HG03135 (cell line): ENCODE results near the gene CIP2A.

ENCODE experiments used
- ATAC-seq: cut with Tn5 transposase; IDR thresholded peaks from one replicate; pipeline ENCODE4 v1.9.1; 2021; ENCODE audit warnings: mild to moderate bottlenecking, moderate library complexity; ENCODE audit not compliant: unreplicated experiment

The CIP2A gene

GRCh38 chr3:108512671-108513070 is 76.6 kb downstream of the CIP2A start:
- ATAC-seq = no peak

GRCh38 chr3:108511490-108511889 is 77.7 kb downstream of the CIP2A start:
- no peak for ATAC-seq

- no peak for ATAC-seq
Measured at GRCh38 chr3:108511055-108511454, 78.2 kb downstream of the CIP2A start.

DNA sequence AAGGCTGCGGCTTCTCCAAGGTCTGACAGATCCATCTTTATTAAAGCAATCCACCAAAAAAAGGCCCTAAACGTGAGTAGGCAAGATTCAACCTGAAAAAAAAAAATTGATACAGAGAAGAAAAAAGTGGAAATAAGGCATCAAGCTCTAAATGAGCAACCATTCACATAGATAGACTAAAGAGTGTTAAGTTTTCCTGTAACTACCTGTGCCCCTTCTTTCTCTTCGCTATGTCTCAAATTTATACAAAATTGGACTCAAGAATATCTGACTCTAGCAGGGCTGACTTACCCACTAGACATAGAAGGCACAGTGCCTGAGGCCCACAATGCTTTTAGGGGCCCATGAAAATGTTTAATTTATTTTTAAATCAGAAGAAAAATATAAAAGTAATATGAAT is 78.7 kb downstream of the CIP2A start, which contains the start of gene MYH15:
Gene MYH15, minus strand, starts transcription at position 101 of the 400 bp plus-strand sequence. Its CDS starts 66 bp downstream, at position 35.
- ATAC-seq = no peak

DNA sequence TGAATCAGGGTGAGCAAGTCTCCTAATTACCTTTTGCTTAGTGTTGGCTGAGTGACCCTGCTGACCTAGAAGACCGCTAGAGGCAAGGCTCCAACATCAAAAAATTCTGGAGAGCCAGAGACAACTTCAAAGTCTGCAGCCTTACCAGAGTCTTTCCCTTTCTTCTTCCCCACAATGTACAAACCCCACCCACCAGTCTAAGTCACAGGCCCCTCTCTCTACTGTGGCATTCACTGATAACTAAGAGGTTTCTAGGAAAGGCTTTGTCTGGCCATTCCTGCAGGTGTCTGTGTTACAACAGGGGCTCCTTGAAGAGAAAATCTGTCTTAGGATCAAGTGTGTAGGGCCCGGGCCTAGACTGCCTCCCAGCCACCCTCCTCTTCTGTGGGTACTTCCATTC is 79.4 kb downstream of the CIP2A start:
- ATAC-seq = no peak

DNA sequence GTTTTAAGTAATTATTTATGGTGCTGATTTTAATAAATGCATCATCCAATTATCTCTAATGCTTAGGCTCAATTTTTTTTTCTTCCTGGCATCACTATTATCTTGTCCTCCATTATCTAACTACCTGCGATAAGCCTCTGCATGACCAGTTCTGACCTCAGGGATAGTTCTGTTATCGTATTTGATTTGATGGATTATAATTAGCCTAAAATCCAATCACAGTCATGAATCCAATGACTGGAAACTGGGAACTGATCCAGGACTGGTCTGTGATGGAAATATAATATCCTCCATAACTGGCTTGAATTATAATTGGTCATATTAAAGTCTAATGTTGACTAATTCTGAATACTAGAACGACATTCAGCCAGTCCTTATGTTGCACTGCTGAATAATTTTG is 80.0 kb downstream of the CIP2A start:
- ATAC-seq = no peak

- no peak for ATAC-seq
Measured at GRCh38 chr3:108507902-108508301, 81.3 kb downstream of the CIP2A start.

DNA sequence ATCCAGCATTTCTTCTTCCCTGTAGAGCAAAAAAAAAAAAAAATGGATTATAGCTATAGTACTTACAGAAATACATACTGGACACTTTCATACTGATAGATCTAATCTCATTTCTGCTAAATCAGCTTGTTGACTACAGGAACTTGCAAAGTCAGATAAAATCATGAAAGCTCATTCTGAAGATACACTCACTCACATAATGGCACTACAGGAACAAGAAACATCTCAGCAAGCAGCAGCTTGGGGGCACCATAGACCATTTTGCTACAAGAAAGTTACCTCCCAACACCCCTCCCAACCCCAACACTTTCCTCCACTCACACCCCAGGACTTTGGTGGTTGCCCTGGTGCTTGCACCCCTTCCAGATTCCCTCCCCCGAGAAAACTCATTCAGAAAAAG is 83.4 kb downstream of the CIP2A start:
- no peak for ATAC-seq

- no peak for ATAC-seq
Measured at GRCh38 chr3:108503722-108504121, 85.5 kb downstream of the CIP2A start.

DNA sequence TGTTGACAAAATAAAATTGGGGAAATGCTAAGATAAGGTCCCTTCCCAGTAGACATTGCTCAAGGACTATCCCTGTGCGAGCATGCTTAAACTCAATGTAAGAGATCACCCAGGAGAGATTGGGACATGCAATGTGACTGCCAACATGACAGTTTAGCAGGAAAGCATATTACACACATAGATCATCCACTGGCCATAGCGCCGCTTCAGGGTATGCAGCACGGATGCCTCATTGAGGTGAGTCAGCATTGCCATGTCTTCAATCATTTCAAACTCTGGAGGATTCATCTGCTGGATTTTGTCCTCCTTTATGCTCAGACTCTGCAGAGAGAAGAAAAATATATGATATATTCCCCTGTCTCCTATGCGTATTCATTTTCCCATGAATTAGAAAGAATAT is 87.7 kb downstream of the CIP2A start:
- no peak for ATAC-seq

- ATAC-seq = no peak
Measured at GRCh38 chr3:108500728-108501127, 88.5 kb downstream of the CIP2A start.
